Muscle of arm (tissue), 14 donors: ENCODE measurements around the gene RGS10. TPM values are rescaled to one million over a fixed set of nuclear protein-coding genes. Genes with fewer than 3 reads are reported as not detected.
"Not testable (repeated sequence)": the region's sequence is repeated elsewhere in the genome, so short reads cannot be mapped to it uniquely, and the experiment has no call there.

Experiments used
- DNase-seq: peaks from one replicate; pipeline ENCODE4 v3.0.0-alpha.2; 2013
- long read RNA-seq, 11 donors: transcript quantifications; one replicate each; lab custom pipeline, GENCODE V29; 2026
- polyA plus RNA-seq, 12 donors: library from polyadenylated mRNA; unstranded; fragments of 120-200 nt; gene quantifications; one replicate each; pipeline ENCODE4 v1.2.1, GENCODE V29; 2013; ENCODE audit not compliant: insufficient read length in 12 of 12

The RGS10 gene, protein sequence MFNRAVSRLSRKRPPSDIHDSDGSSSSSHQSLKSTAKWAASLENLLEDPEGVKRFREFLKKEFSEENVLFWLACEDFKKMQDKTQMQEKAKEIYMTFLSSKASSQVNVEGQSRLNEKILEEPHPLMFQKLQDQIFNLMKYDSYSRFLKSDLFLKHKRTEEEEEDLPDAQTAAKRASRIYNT
- 10 to 100 TPM in 11 of 12 donors, not detected in 1; 30.9 to 69.0 (median 42.8) TPM for polyA plus RNA-seq
- long read RNA-seq, donor 1, transcript RGS10-202 (5 exons, 804 nt): major isoform, 50 of 54 reads
- long read RNA-seq, donor 1, partial matches to known transcripts: 0 of 54 reads
- long read RNA-seq, donor 1, other reads (novel, unspliced or antisense): 0 of 54 reads
- long read RNA-seq, donor 2, transcript RGS10-202 (5 exons, 804 nt): major isoform, 29 of 32 reads
- long read RNA-seq, donor 2, partial matches to known transcripts: 0 of 32 reads
- long read RNA-seq, donor 2, other reads (novel, unspliced or antisense): 0 of 32 reads
- long read RNA-seq, donor 3, transcript RGS10-202 (5 exons, 804 nt): major isoform, 12 of 12 reads
- long read RNA-seq, donor 3, partial matches to known transcripts: 0 of 12 reads
- long read RNA-seq, donor 3, other reads (novel, unspliced or antisense): 0 of 12 reads
- long read RNA-seq, donor 4, transcript RGS10-202 (5 exons, 804 nt): major isoform, 11 of 11 reads
- long read RNA-seq, donor 4, partial matches to known transcripts: 0 of 11 reads
- long read RNA-seq, donor 4, other reads (novel, unspliced or antisense): 0 of 11 reads
- long read RNA-seq, donor 5: 0 reads
- long read RNA-seq, donor 6, transcript RGS10-202 (5 exons, 804 nt): major isoform, 18 of 22 reads
- long read RNA-seq, donor 6, partial matches to known transcripts: 0 of 22 reads
- long read RNA-seq, donor 6, other reads (novel, unspliced or antisense): 0 of 22 reads
- long read RNA-seq, donor 7, transcript RGS10-202 (5 exons, 804 nt): major isoform, 9 of 14 reads
- long read RNA-seq, donor 7, transcript RGS10-201 (4 exons, 738 nt): minor isoform, 5 of 14 reads
- long read RNA-seq, donor 7, partial matches to known transcripts: 0 of 14 reads
- long read RNA-seq, donor 7, other reads (novel, unspliced or antisense): 0 of 14 reads
- long read RNA-seq, donor 8, transcript RGS10-202 (5 exons, 804 nt): major isoform, 22 of 25 reads
- long read RNA-seq, donor 8, partial matches to known transcripts: 0 of 25 reads
- long read RNA-seq, donor 8, other reads (novel, unspliced or antisense): 0 of 25 reads
- long read RNA-seq, donor 9, transcript RGS10-202 (5 exons, 804 nt): major isoform, 31 of 35 reads
- long read RNA-seq, donor 9, partial matches to known transcripts: 0 of 35 reads
- long read RNA-seq, donor 9, other reads (novel, unspliced or antisense): 0 of 35 reads
- long read RNA-seq, donor 10, transcript RGS10-202 (5 exons, 804 nt): major isoform, 19 of 20 reads
- long read RNA-seq, donor 10, partial matches to known transcripts: 0 of 20 reads
- long read RNA-seq, donor 10, other reads (novel, unspliced or antisense): 0 of 20 reads
- long read RNA-seq, donor 11, transcript RGS10-202 (5 exons, 804 nt): major isoform, 34 of 35 reads
- long read RNA-seq, donor 11, partial matches to known transcripts: 0 of 35 reads
- long read RNA-seq, donor 11, other reads (novel, unspliced or antisense): 0 of 35 reads

DNA sequence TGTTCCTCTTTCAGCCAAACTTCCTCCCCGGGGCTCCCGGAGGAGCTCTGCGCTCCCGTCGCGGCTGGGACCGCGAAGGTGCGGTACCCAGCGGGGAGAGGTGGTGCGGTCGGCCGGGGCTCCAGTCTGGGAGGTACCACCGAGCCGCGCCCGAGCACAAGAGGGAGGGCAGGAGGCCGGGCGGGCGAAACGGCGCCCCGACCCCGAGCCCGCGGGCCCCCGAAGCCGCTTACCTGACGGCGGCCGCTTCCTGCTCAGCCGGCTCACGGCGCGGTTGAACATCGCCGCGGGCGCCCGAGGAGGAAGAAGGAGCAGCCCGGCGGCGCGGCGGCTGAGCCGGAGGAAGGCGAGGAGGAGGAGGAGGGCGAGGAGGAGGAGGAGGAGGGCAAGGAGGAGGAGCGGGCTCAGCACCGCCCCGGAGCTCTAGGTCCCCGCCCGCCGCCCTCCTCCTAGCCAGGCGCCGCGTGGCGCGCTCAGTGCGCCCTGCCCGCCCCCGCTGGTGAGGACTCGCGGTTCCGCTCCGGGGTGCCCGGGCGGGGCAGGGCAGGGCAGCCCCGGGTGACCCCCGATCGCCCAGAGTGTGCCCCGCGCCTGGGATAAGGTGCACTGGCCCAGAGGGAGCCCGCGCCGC is at the start of gene RGS10:
Gene RGS10 (minus strand): TSS at position 363 of the 631 bp plus-strand sequence. CDS start 81 bp downstream, at position 282.
- peak; percentile 84 for DNase-seq

DNA sequence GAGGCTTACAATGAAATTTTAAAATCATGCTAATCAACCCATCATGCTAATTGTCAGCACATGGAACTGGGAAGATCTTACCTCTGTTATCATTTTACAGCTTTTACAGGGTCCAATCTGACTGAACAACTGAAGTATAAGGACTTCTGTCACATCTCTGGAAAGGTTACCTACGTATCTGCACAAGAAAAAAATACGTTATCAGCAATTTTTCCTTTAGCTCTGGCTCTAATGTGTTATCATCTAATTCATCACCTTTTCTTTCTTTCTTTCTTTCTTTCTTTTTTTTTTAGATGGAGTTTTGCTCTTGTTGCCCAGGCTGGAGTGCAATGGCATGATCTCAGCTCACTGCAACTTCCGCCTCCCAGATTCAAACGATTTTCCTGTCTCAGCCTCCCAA is 45.6 kb upstream of the RGS10 start:
- DNase-seq: no peak

DNA sequence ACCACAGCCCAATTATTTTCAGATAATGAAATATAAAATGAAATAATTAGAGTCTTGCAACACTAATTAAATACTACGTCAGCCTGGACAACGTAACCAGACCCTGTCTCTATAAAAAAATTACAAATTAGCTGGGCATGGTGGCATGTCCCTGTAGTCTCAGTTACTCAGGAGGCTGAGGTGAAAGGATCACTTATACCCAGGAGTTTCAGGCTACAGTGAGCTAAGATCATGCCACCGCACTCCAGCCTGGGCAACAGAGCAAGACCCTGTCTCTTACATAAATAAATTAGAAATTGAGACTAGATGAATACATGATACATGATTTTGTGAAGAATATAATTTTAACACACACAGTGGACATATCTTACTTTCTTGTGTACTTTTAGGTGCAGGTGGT is 35.8 kb upstream of the RGS10 start:
- DNase-seq: no peak

DNA sequence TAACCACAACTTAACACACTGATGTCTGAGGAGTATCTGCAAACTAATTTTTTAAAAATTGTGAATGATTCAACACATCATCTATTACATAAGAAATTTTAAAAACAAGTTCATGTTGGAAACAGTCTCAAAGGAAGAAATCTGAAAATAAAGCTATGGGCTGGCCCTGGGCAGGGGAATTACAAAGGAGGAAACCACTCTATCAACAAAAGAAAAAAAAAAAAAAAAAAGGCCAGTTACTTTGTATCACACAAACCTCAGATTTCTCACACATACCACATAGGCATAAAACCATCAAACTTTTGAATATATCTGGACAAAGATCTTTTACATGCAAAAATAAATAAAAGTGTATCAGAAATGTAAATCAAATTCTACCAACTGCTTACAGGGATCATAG is 33.5 kb upstream of the RGS10 start:
- DNase-seq: no peak

DNA sequence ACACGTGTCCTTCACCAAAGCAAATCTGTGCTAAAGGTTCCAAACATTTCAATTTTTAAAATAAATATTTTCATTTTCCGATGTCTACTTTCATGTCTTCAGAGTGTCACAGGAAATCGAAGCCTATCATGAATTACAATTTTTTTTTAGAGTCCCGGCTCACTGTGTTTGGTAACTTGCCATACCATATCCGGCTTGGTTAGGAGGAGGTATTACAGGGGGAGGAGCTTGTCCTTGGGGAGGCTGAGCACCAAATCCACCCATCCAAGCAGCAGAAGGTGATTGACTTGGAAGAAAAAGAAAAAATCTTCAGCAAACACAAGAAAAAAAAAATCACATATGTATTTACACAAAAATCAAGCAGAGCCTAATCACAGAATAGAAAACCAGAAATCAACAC is 33.0 kb upstream of the RGS10 start:
- DNase-seq: no peak

DNA sequence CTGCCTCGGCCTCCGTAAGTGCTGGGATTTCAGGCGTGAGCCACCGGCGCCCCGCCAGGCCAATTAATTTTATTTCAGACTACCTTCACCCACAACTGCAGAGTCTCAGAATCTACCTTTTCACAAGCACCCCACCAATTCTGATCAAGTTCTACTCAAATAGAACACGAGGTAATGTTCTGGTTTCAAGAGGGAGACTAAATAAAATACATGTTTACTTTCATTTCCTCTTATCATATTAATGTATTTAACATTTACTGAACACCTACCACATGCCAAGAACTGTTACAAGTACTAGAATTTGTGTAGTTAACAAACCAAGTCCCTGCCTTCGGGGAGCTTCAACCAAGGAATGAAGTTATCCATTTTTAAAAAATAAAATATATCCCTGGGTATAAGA is 25.5 kb upstream of the RGS10 start:
- no peak for DNase-seq

DNA sequence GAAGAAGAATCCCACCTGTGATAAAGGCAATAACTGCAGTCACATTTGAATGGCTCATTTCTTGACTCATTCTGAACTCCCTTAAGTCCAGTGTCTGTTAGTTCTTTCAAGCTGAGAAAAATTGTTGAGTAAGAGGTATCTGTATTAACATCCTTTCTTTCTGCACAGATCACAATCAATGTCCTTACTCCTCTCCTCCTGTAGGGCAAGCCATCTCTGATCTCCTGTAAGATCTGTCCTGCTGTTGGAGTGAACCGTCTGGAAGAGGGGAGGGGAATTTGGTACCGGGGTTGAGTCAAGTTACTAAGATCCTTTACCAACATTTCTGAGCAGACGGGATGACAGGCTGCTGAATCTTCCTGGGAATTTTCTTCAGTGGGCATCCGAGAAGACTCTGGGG is 19.6 kb upstream of the RGS10 start:
- DNase-seq: no peak

DNA sequence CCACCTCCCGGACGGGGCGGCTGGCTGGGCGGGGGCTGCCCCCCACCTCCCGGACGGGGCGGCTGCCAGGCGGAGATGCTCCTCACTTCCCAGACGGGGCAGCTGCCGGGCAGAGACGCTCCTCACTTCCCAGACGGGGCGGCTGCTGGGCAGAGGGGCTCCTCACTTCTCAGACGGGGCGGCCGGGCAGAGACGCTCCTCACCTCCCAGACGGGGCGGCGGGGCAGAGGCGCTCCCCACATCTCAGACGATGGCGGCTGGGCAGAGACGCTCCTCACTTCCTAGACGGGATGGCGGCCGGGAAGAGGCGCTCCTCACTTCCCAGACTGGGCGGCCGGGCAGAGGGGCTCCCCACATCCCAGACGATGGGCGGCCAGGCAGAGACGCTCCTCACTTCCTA is 17.0 kb upstream of the RGS10 start:
- DNase-seq: not testable (repeated sequence)

DNA sequence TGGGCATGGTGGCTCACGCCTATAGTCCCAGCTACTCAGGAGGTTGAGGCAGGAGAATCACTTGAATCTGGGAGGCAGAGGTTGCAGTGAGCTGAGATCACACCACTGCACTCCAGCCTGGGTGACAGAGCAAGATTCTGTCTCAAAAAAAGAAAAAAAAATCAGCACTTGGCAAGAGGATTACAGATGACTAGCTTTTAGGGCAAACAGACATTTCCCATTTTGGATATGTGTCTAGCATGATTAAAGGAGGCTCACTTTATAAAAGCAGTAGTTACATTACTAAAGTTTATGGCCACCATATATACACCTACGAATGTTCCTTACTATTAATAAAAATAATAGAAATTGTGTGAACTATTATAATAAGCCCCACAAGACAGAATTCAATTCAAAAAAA is 13.6 kb upstream of the RGS10 start:
- not testable (repeated sequence) for DNase-seq

DNA sequence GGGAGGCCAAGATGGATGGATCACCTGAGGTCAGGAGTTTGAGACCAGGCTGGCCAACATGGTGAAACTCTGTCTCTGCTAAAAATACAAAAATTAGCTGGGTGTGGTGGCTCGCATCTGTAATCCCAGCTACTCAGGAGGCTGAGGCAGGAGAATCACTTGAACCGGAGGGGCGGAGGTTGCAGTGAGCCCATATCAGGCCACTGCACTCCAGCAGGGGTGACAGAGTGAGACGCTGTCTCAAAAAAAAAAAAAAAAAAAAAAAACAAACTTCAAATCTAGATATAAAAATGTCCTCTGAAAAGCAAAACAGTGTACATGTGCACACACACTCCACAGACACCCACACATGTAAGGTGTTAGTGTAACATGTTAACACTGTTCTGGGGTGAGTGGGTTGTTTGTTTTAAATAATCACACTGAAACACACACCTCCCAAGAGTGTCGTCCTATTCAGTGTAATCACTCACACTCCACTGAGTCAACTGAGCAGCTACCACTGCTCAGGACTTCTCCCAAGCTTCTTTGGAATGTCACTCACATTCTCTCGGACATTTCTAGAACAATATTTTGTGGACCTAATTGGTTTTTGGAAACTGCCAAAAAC is 12.8 kb upstream of the RGS10 start:
- DNase-seq: no peak

DNA sequence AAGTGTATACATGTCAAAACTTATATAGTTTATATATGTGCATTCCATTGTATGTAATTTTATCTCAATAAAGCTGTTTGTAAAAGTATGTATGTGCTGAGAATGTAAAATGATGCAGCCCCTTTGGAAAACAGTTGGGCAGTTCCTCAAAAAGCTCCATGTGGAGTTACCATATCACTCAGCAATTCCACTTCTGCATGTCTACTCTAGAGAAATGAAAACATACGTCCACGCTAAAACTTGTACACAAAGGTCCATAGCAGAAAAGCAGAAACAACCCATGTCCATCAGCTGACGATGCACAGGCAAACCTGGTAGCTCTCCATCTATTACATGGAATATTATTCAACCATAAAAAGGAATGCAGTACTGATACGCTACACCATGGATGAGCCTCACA is 8.3 kb upstream of the RGS10 start:
- DNase-seq: no peak

DNA sequence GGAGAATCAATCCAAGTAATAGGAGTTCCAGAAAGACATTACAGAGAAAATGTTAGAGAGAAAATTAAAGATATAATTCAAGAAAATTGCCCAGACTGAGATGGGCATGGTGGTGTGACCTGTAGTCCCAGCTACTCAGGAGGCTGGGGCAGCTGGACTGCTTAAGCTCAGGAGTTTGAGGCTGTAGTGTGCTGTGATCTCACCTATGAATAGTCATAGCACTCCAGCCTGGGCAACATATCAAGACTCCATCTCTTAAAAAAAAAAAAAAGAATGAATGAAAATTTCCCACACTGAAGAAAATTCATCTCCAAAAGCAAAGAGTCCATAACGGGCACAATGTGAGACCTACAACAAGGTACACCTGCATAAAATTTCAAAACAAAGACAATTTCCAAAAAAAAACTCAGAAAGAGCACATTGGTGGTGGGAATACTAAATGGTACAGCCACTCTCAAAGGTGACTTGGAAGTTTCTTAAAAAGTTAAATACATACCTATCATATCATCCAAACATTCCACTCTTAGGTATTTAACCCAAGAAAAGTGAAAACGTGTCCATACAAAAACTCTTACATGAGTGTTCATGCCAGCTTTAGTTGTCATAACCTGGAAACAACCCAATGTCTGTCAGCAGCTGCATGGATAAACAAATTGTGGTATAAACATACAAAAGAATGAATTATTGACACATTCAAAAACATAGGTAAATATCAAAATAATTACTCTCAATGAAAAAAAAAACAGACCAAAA is 6.9 kb upstream of the RGS10 start:
- DNase-seq: no peak

DNA sequence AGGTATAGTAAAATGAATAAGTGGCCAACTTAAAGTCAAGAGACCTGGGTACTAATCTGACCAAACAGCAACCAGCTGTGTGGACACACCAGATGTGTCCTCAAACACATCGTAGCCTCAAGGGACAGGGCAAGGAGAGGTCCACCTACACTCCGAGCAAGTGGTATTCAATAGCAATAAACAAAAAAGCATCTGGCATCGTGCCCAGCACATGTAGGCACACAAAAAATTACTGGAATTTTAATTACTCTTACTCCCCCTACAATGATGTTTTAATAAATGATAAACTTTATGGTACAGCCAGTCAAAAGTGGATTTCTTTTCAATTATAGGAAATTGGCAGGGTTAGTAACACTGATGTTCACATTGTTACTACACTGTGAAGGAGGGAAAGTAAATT is 3.5 kb upstream of the RGS10 start:
- no peak for DNase-seq

DNA sequence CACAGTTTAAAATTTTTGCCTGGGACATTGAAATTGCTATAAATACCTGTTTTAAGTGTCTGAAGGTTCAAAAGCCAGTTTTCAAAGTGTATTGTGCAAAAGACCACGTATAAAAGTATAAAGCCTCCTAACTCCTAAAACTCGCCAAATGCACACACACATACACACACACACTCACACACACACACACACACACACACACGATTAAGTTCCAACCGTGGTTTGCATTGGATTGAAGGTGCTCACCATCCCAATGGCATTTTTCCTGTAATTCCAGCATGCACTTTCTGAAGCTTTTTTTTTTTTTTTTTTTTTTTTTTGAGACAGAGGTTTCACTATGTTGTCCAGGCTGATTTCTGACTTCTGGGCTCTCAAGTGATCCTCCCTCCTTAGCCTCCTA is 2.8 kb upstream of the RGS10 start:
- no peak for DNase-seq

DNA sequence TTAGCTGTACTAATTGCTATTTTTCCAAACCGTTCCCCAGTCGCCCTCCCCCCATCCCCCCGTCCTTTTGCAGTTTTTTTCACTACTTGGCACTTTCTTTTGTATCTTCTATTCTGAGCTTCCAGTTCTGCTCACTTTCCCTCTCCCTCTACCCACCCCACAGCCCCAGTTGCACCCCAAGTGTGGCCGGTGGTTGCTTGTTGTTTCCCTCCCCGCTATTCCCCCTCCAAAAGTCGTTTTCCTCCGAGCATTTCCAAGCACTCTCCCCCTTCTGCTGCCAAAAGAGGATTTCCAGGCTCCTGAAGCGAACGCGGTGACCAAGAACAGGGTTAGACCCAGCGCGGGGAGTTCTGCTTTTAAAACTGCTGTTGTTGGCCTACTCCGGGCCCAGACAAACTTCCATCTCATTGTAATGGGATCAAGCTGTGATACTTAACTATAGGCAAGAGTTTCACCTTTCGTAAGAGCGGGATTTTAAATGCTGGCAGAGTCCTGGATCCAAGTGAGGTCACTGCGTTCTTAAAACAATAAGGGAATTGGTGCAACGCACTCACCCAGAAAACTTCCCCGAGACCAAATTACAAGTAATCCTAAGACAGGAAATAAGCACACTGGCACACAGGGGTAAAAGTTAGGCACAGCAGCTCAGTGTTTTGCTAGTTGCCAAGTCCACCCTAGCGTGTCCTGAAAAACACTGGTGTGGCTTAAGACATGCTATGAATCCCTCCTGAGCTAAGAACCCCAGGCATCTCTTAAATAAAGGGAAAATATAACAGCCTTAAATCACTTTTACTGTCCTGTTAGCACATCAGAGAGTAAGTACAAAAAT is 1.5 kb upstream of the RGS10 start:
- DNase-seq: peak; percentile 67

DNA sequence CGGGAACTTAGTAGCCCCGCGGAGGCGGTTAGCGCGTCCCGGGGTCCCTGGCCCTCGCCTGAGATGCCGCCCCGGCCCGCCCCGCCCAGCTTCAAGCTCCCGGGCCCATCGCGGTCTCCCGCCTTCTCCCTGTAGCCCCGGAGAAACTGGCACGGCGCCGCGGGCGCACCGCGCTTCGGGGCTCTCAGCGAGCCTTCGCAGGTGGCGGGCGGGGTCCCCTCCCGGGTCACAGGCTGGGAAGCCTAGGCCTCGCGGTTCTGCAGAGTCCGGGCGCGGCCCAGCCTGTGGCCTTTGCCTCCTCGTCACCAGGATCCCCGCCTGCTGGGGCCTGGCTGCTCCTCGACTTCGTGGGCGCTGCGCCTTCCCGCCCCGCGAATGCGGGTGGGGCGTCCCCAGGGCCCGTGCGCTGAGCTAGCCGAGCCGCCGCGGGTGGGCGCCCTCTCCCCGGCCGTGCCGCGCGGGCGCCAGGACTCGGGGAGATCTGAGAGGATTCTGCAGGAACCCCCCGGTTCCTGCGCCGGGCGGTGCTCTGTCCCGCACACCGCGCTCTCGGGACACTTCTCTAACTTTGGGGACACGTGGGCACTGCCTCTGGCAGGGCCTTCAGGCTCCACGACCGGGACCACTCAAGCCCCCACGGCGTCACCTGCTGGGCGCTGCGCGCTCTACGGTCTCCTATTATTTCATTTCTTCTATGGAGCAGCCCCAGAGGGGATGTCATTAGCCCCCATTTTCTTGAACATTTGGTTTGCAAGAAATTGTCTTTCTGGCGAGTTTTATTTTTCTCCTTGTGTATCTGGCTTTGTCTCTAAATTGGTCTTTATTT is 682 bp upstream of the RGS10 start:
- DNase-seq: peak; percentile 72
